H9 (cell line): ENCODE results near the gene CELF5. TPM values are rescaled to one million over a fixed set of nuclear protein-coding genes. Genes with fewer than 3 reads are reported as not detected.

Experiments used
- DNase-seq: peaks from one replicate; pipeline ENCODE4 v3.0.0-alpha.2; 2017
- H2AFZ ChIP-seq: one replicate; pipeline ENCODE4 v1.6.1; 2013; ENCODE audit warnings: mild to moderate bottlenecking, low read length, control low read depth, moderate library complexity
- H2AK5ac ChIP-seq: 2 replicates; pipeline ENCODE4 v1.6.1; 2013; ENCODE audit warnings: low read length, control low read depth, mixed read lengths; ENCODE audit not compliant: insufficient read length
- H2BK120ac ChIP-seq: one replicate; pipeline ENCODE4 v1.6.1; 2013; ENCODE audit warnings: low read depth, mild to moderate bottlenecking, low read length, control low read depth, inconsistent platforms; ENCODE audit not compliant: poor library complexity, severe bottlenecking
- H2BK12ac ChIP-seq: 2 replicates; pipeline ENCODE4 v1.6.1; 2013; ENCODE audit warnings: low read length, control low read depth, mixed read lengths, low read depth; ENCODE audit not compliant: insufficient read length
- H2BK15ac ChIP-seq: 2 replicates; pipeline ENCODE4 v1.6.1; 2013; ENCODE audit warnings: low read depth, low read length, control low read depth
- H2BK20ac ChIP-seq: one replicate; pipeline ENCODE4 v1.6.1; 2013; ENCODE audit warnings: low read depth, mild to moderate bottlenecking, low read length, control low read depth, inconsistent platforms; ENCODE audit not compliant: poor library complexity, severe bottlenecking
- H2BK5ac ChIP-seq: 2 replicates; pipeline ENCODE4 v1.6.1; 2013; ENCODE audit warnings: low read length, control low read depth, mixed read lengths; ENCODE audit not compliant: insufficient read length
- H3K14ac ChIP-seq: 2 replicates; pipeline ENCODE4 v1.6.1; 2013; ENCODE audit warnings: low read length, control low read depth; ENCODE audit not compliant: insufficient read depth
- H3K18ac ChIP-seq: 2 replicates; pipeline ENCODE4 v1.6.1; 2013; ENCODE audit warnings: low read depth, mild to moderate bottlenecking, mixed read lengths, low read length, control low read depth; ENCODE audit not compliant: insufficient read length
- H3K23ac ChIP-seq: 2 replicates; pipeline ENCODE4 v1.6.1; 2013; ENCODE audit warnings: low read length, control low read depth, mixed read lengths, low read depth; ENCODE audit not compliant: insufficient read length
- H3K23me2 ChIP-seq: 2 replicates; pipeline ENCODE4 v1.6.1; 2013; ENCODE audit warnings: low read depth, mild to moderate bottlenecking, mixed read lengths, low read length, control low read depth; ENCODE audit not compliant: insufficient read length, poor library complexity, severe bottlenecking
- H3K27ac ChIP-seq: 2 replicates; pipeline ENCODE4 v1.5.1; 2013; ENCODE audit warnings: low read length, control low read depth, mixed read lengths, low read depth; ENCODE audit not compliant: insufficient read length
- H3K27me3 ChIP-seq: 2 replicates; pipeline ENCODE4 v1.6.1; 2013; ENCODE audit warnings: low read length, control low read depth, inconsistent platforms; ENCODE audit not compliant: insufficient read depth
- H3K4ac ChIP-seq: 2 replicates; pipeline ENCODE4 v1.6.1; 2013; ENCODE audit warnings: low read depth, mild to moderate bottlenecking, control low read depth, inconsistent platforms, low read length, moderate library complexity
- H3K4me1 ChIP-seq: 2 replicates; pipeline ENCODE4 v1.6.1; 2013; ENCODE audit warnings: low read length, control low read depth, inconsistent platforms; ENCODE audit not compliant: insufficient read depth
- H3K4me2 ChIP-seq: 2 replicates; pipeline ENCODE4 v1.6.1; 2013; ENCODE audit warnings: low read length, control low read depth, mixed read lengths; ENCODE audit not compliant: insufficient read length, insufficient read depth
- H3K56ac ChIP-seq: 2 replicates; pipeline ENCODE4 v1.6.1; 2013; ENCODE audit warnings: low read depth, mild to moderate bottlenecking, mixed read lengths, low read length, control low read depth; ENCODE audit not compliant: insufficient read length
- H3K79me1 ChIP-seq: 2 replicates; pipeline ENCODE4 v1.6.1; 2013; ENCODE audit warnings: low read depth, mild to moderate bottlenecking, moderate library complexity, low read length, control low read depth, inconsistent platforms; ENCODE audit not compliant: insufficient read depth, poor library complexity, severe bottlenecking
- H3K79me2 ChIP-seq: 2 replicates; pipeline ENCODE4 v1.6.1; 2013; ENCODE audit warnings: low read length, control low read depth, inconsistent platforms; ENCODE audit not compliant: insufficient read depth
- H3K9ac ChIP-seq: 2 replicates; pipeline ENCODE4 v1.6.1; 2013; ENCODE audit warnings: low read length, control low read depth, mixed read lengths; ENCODE audit not compliant: insufficient read length; ENCODE audit errors: extremely low read depth
- H3K9me3 ChIP-seq: one replicate; pipeline ENCODE4 v1.6.1; 2013; ENCODE audit warnings: low read depth, low read length, inconsistent platforms; ENCODE audit not compliant: control insufficient read depth
- H3T11ph ChIP-seq: one replicate; pipeline ENCODE4 v1.6.1; 2013; ENCODE audit warnings: mild to moderate bottlenecking, low read length, control low read depth, inconsistent platforms
- H4K20me1 ChIP-seq: one replicate; pipeline ENCODE4 v1.6.1; 2013; ENCODE audit not compliant: control insufficient read depth, insufficient read length, insufficient read depth
- H4K5ac ChIP-seq: 2 replicates; pipeline ENCODE4 v1.6.1; 2013; ENCODE audit warnings: low read depth, mild to moderate bottlenecking, mixed read lengths, low read length, control low read depth; ENCODE audit not compliant: insufficient read length
- H4K8ac ChIP-seq: replicated peaks from 2 replicates; pipeline ENCODE4 v1.6.1; 2013; ENCODE audit warnings: low read length, control low read depth, mixed read lengths, low read depth; ENCODE audit not compliant: insufficient read length
- H4K91ac ChIP-seq: 2 replicates; pipeline ENCODE4 v1.6.1; 2013; ENCODE audit warnings: low read depth, mild to moderate bottlenecking, moderate library complexity, mixed read lengths, low read length, control low read depth; ENCODE audit not compliant: insufficient read length
- H3K27ac Mint-ChIP-seq, 3 experiments: 2 replicates in 2 of 3; 3 replicates in 1 of 3; pipeline ENCODE4 v1.8.0; 2020 to 2021; ENCODE audit warnings: mixed read lengths in 3 of 3, mild to moderate bottlenecking in 1 of 3, moderate library complexity in 1 of 3
- H3K27me3 Mint-ChIP-seq: 2 replicates; pipeline ENCODE4 v1.8.0; 2021; ENCODE audit warnings: low read depth, mild to moderate bottlenecking, moderate library complexity, mixed read lengths
- H3K36me3 Mint-ChIP-seq, 3 experiments: 2 replicates in 2 of 3; 3 replicates in 1 of 3; pipeline ENCODE4 v1.8.0; 2020 to 2021; ENCODE audit warnings: low read depth in 3 of 3, mixed read lengths in 3 of 3; ENCODE audit not compliant: insufficient read depth in 1 of 3
- H3K4me1 Mint-ChIP-seq, 2 experiments: 2 replicates each; pipeline ENCODE4 v1.8.0; 2020; ENCODE audit warnings: mixed read lengths in 2 of 2
- H3K4me3 Mint-ChIP-seq, 2 experiments: 2 replicates in 1 of 2; 3 replicates in 1 of 2; pipeline ENCODE4 v1.8.0; 2020 to 2021; ENCODE audit warnings: mild to moderate bottlenecking in 2 of 2, mixed read lengths in 2 of 2, moderate library complexity in 1 of 2
- H3K9me3 Mint-ChIP-seq, 2 experiments: 2 replicates in 1 of 2; 3 replicates in 1 of 2; pipeline ENCODE4 v1.8.0; 2020; ENCODE audit warnings: mild to moderate bottlenecking in 2 of 2, mixed read lengths in 2 of 2, moderate library complexity in 1 of 2
- CTCF ChIP-seq: fragments of 200-600 bp; sonication (generic); conservative IDR thresholded peaks from 3 replicates; pipeline ENCODE4 v1.8.0; 2021; ENCODE audit warnings: antibody characterized with exemption, mild to moderate bottlenecking
- WGBS: extraction: QIAGEN DNeasy Blood & Tissue Kit; methylation state at CpG from one replicate; pipeline ENCODE4 v1.1.7; 2013; ENCODE audit warnings: missing lambda C conversion rate, low lambda C conversion rate, mixed read lengths; ENCODE audit not compliant: insufficient read length; ENCODE audit errors: extremely low coverage; 5-methylcytosine and 5-hydroxymethylcytosine counted together
- total RNA-seq: library from RNA; stranded (reverse); gene quantifications from 2 replicates; pipeline ENCODE4 v1.2.1, GENCODE V29; 2021

CELF5 gene
- total RNA-seq, 1 experiment from 2014 or later = 4.8 TPM

GRCh38 chr19:3274245-3274941, 49.9 kb downstream of the CELF5 start:
- H3K9ac ChIP-seq = no peak overlapping the region

More at GRCh38 chr19:3274245-3274941, 49.9 kb downstream of the CELF5 start:
- Histone ChIP-seq H2AFZ (no peak overlapping the region), H3K27me3 (no peaks in the 10 kb centered on the region; the same call in 1 of the 2 replicates), H2BK120ac (no peak overlapping the region), H3K9me3 (no peaks in the 10 kb centered on the region), H3K4ac (no peak overlapping the region), H3K4me1 (0 out of 2 replicates have a peak, but pooled peaks cover 3% of the 10 kb centered on the region), H3K56ac (no peak overlapping the region), H3K79me2 (no peaks in the 10 kb centered on the region), H3K23ac (no peak overlapping the region), H4K8ac (no peak overlapping the region), H3K23me2 (no peaks in the 10 kb centered on the region), H2BK15ac (no peak overlapping the region), H2BK20ac (no peak overlapping the region), H4K5ac (no peak overlapping the region), H3K4me2 (peak overlapping the region; percentile 56), H3T11ph (no peak overlapping the region), H4K20me1 (no peaks in the 10 kb centered on the region), H3K18ac (no peak overlapping the region), H2AK5ac (no peak overlapping the region), H3K79me1 (no peaks in the 10 kb centered on the region), H4K91ac (no peak overlapping the region), H2BK12ac (no peak overlapping the region), H3K27ac (no peak overlapping the region), H2BK5ac (no peak overlapping the region), H3K14ac (no peak overlapping the region)
- Mint-ChIP-seq H3K4me1 (peaks cover 10 to 27% of the 10 kb centered on the region in 2 experiments), H3K4me3 (peak overlapping the region in 1 of 2 experiments; percentile 89; a peak in 3 of 5 replicates), H3K36me3 (peaks cover 0 to 5% (median 0%) of the 10 kb centered on the region in 3 experiments; a peak in 1 of 7 replicates), H3K9me3 (peaks cover 5 to 7% of the 10 kb centered on the region in 2 experiments; a peak in 4 of 5 replicates), H3K27me3 (peaks cover 34% of the 10 kb centered on the region), H3K27ac (no peak overlapping the region)
- no peak for TF ChIP-seq CTCF
- WGBS = no CpG with 5 or more reads among the region's 9 CpGs
- DNase-seq = no peak
